Ishikawa (cell line): ENCODE data around the gene HS3ST5.

Source experiments
- MAX ChIP-seq: IDR thresholded peaks from 2 replicates; pipeline ENCODE4 v1.6.1; 2012
- TAF1 ChIP-seq: IDR thresholded peaks from 2 replicates; pipeline ENCODE4 v1.6.1; 2012; ENCODE audit warnings: low read depth, mild to moderate bottlenecking
- TCF12 ChIP-seq: IDR thresholded peaks from 2 replicates; pipeline ENCODE4 v1.6.1; 2012; ENCODE audit warnings: low read depth

- TF ChIP-seq TCF12: no peak
- TF ChIP-seq TAF1: no peak
- no peak for TF ChIP-seq MAX
Observed at GRCh38 chr6:114064862-114065261, 278.0 kb downstream of the HS3ST5 start.
